Uterus (tissue), 4 donors: ENCODE measurements around the gene ALOX5. TPM values are rescaled to one million over a fixed set of nuclear protein-coding genes. Genes with fewer than 3 reads are reported as not detected.
"Not testable (repeated sequence)": the region's sequence is repeated elsewhere in the genome, so short reads cannot be mapped to it uniquely, and the experiment has no call there.

Source experiments
- DNase-seq, 2 donors: peaks; one replicate each; pipeline ENCODE4 v3.0.0-alpha.2; 2019 to 2020
- H3K27ac ChIP-seq, 2 donors: fragments of 200-600 bp; sonication (generic); 1 replicate in 1 of 2; 2 replicates in 1 of 2; pipeline ENCODE4 v1.5.1; 2016 to 2018
- H3K27me3 ChIP-seq, 2 donors: fragments of 200-600 bp; sonication (generic); one replicate each; pipeline ENCODE4 v1.5.1; 2018 to 2019; ENCODE audit warnings: control low read depth in 1 of 2
- H3K36me3 ChIP-seq, 2 donors: fragments of 200-600 bp; sonication (generic); one replicate each; pipeline ENCODE4 v1.5.1; 2019; ENCODE audit warnings: control low read depth in 1 of 2
- H3K4me1 ChIP-seq, 2 donors: fragments of 200-600 bp; sonication (generic); one replicate each; pipeline ENCODE4 v1.5.1; 2018 to 2019; ENCODE audit warnings: control low read depth in 1 of 2
- H3K4me3 ChIP-seq, 2 donors: fragments of 200-600 bp; sonication (generic); 1 replicate in 1 of 2; 2 replicates in 1 of 2; pipeline ENCODE4 v1.5.1; 2018 to 2019; ENCODE audit warnings: mild to moderate bottlenecking in 1 of 2
- H3K9me3 ChIP-seq, 2 donors: fragments of 200-600 bp; sonication (generic); one replicate each; pipeline ENCODE4 v1.5.1; 2019; ENCODE audit warnings: control low read depth in 1 of 2
- CTCF ChIP-seq, 4 experiments: fragments of 200-600 bp in 2 of 4; fragments of 450-650 bp in 2 of 4; sonication (generic) in 2 of 4; IDR thresholded peaks; one replicate each; pipeline ENCODE4 v1.5.1; 2016 to 2019; ENCODE audit warnings: antibody characterized with exemption in 4 of 4, mild to moderate bottlenecking in 2 of 4, moderate library complexity in 1 of 4
- POLR2A ChIP-seq, 2 donors: fragments of 450-650 bp; IDR thresholded peaks; one replicate each; pipeline ENCODE4 v1.6.1; 2016; ENCODE audit warnings: antibody characterized with exemption in 2 of 2, mild to moderate bottlenecking in 1 of 2, moderate library complexity in 1 of 2
- intact Hi-C: fragments of 100-400 bp; cut with DNase I; formaldehyde crosslinking; loops from one replicate; pipeline ENCODE4 v1.15.1; 2023; ENCODE audit warnings: low total_unique reads
- total RNA-seq, 4 donors: library from RNA; depleted of rRNA in 3 of 4; stranded (reverse); fragments of >200 nt in 3 of 4; gene quantifications; one replicate each; pipeline versions ENCODE4 v1.1.0 to v1.2.4, GENCODE V29; 2014 to 2023
- donor health status: DM: yes; HTN: yes; CAD: no.

ALOX5 gene
- total RNA-seq, 4 donors from 2014 or later = 3.5 to 32.5 (median 10.6) TPM

DNA sequence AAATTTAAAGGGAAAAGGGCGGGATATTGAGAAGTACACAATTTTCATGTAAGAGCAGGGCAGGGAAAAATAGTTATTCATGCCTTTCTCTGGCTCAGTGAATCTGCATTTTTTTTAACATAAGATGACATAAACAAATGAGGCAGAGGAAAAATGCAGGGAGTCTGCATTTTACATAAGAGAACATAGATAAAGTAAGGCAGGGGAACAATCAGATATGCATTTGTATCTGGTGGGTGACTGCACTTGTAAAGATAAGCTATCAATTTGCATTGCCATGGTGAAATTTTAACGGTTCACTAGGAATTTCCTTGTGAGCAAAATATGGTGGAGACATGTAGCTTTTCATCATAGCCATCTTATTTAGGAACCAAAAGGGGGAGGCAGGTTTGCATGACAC, 33.5 kb downstream of the ALOX5 start:
- no peaks in the 10 kb centered on the region for H3K27me3 ChIP-seq
- H3K27ac ChIP-seq = no peak overlapping the region
- no peaks in the 10 kb centered on the region for H3K4me1 ChIP-seq
- H3K4me3 ChIP-seq = no peak overlapping the region
- no peak for DNase-seq
- intact Hi-C loops = no loop called here
- no peaks in the 10 kb centered on the region for H3K9me3 ChIP-seq
- H3K36me3 ChIP-seq = no peaks in the 10 kb centered on the region
- TF ChIP-seq CTCF (IDR thresholded peaks at IDR 0.05) = no peak
- no peak for TF ChIP-seq POLR2A (IDR thresholded peaks at IDR 0.05)

- intact Hi-C loops = no loop called here
- Histone ChIP-seq H3K36me3 (no peaks in the 10 kb centered on the region), H3K4me3 (no peak overlapping the region), H3K27me3 (no peaks in the 10 kb centered on the region), H3K9me3 (no peaks in the 10 kb centered on the region), H3K4me1 (no peaks in the 10 kb centered on the region), H3K27ac (no peak overlapping the region)
- DNase-seq = no peak
- no peak for TF ChIP-seq CTCF (IDR thresholded peaks at IDR 0.05)
- TF ChIP-seq POLR2A (IDR thresholded peaks at IDR 0.05) = no peak
These were observed 34.7 kb downstream of the ALOX5 start for GRCh38 chr10:45408421-45409319.

- H3K27ac ChIP-seq, H3K4me3 ChIP-seq, H3K4me1 ChIP-seq, H3K27me3 ChIP-seq, DNase-seq, H3K36me3 ChIP-seq, intact Hi-C loops, H3K9me3 ChIP-seq: not testable (repeated sequence)
These were observed 35.3 kb downstream of the ALOX5 start for GRCh38 chr10:45409347-45409746.

DNA sequence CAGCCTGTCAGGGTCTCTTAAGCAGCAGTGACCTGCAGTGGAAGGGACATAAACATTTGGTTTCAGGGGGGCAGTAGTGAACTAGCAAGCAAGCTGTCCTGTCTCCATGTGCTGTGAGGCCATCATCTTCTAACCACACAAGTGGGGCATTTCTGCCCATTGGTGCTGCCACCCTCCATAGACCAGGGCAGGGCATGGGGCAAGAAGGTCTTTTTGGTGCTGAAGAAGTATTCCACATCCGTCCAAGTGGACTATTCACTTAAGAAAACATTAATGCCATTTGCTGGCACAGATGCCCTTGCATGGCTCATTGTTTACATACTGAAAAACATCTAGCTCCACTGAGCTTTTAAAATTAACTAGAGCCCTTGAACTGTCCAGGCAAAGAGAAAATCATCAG, 35.8 kb downstream of the ALOX5 start:
- intact Hi-C loops = no loop called here
- no peaks in the 10 kb centered on the region for H3K36me3 ChIP-seq
- TF ChIP-seq CTCF (IDR thresholded peaks at IDR 0.05) = no peak
- no peak for TF ChIP-seq POLR2A (IDR thresholded peaks at IDR 0.05)
- no peak overlapping the region for H3K4me3 ChIP-seq
- H3K9me3 ChIP-seq = no peaks in the 10 kb centered on the region
- H3K27ac ChIP-seq = no peak overlapping the region
- no peak for DNase-seq
- no peaks in the 10 kb centered on the region for H3K4me1 ChIP-seq
- H3K27me3 ChIP-seq = no peaks in the 10 kb centered on the region

DNA sequence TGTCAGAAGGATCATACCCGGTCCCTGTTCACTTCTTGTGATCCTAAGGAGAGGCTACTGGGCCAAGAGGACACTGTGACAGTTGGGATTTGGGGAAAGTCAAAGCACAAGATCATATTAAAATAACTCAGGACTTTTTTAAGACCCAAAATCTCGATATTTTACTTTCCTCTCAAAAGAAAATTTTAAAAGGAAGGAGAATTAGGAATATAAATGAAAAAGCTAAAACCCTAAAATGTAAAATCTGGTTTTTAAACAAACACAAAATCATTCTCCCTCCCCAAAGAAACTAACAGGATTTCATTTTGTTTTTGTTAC, 36.4 kb downstream of the ALOX5 start:
- Histone ChIP-seq H3K36me3 (no peaks in the 10 kb centered on the region), H3K4me1 (no peaks in the 10 kb centered on the region), H3K27ac (no peak overlapping the region), H3K27me3 (no peaks in the 10 kb centered on the region), H3K9me3 (no peaks in the 10 kb centered on the region), H3K4me3 (no peak overlapping the region)
- TF ChIP-seq POLR2A (IDR thresholded peaks at IDR 0.05) = no peak
- no peak for TF ChIP-seq CTCF (IDR thresholded peaks at IDR 0.05)
- intact Hi-C loops = no loop called here
- DNase-seq = no peak
